Stimulated activated CD8-positive, alpha-beta memory T cell treated with anti-CD3 and anti-CD28 coated beads, Interleukin-7, amount 100 ng/mL, for 24 hours (primary cell): Measurements from ENCODE around the gene KCNA1.

Source experiments
- DNase-seq: peaks from one replicate; pipeline ENCODE4 v3.0.0-alpha.2; 2020; ENCODE audit warnings: low read depth

The KCNA1 gene

DNA sequence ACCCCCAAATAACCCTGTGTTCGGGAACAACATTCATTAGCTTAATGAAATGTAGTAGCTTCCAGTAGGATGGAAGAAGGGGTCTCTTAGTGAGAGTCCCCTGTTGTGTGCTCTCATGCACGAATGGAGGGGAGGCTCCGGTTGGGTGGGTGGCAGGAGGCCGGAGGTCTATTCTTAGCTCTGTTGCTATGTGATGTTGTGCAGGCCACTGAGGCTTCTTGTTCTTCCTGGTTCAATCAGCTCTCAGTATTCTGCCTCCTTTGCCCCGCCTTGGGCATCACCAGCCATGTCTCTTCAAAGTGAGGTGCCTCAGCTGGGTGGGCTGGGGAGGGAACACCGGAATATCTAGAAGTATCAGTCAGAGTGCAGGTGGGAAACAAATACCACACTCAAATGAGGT is 50.8 kb downstream of the KCNA1 start:
- no peak for DNase-seq

DNA sequence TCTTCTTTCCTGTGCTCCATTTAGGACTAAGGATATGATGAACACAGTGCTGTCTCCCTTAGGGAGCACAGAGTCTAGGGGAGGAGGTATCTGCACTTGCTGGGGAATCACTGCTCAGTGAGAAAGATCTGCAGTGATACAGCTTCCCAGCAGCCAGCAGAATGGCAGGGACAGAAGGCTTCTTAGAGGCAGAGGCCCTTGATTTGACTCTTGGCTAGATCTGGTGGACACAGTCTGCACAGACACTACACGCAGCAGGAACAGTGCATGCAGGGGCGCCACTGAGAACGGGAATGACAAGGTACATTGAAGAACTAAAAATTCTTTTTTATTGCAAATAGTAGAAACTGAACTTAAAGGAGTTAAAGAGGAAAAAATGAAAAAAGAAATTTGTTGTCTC is 51.6 kb downstream of the KCNA1 start:
- DNase-seq: no peak

- no peak for DNase-seq
Measured at GRCh38 chr12:4962539-4963486, 53.1 kb downstream of the KCNA1 start.
